Upper lobe of right lung (tissue), 1 donor: Measurements from ENCODE around the gene FAM163B. TPM values are rescaled to one million over a fixed set of nuclear protein-coding genes. Genes with fewer than 3 reads are reported as not detected.
"Not testable (repeated sequence)": the region's sequence is repeated elsewhere in the genome, so short reads cannot be mapped to it uniquely, and the experiment has no call there.

Experiments
- ATAC-seq: fragments of 200-7000 bp; cut with Tn5 transposase; one replicate; pipeline ENCODE4 v1.9.1; 2020; ENCODE audit warnings: mild to moderate bottlenecking, moderate library complexity
- DNase-seq: peaks from one replicate; pipeline ENCODE4 v3.0.0-alpha.2; 2020
- H3K27ac ChIP-seq: fragments of 200-600 bp; one replicate; pipeline ENCODE4 v1.8.0; 2022
- H3K27me3 ChIP-seq: fragments of 200-600 bp; one replicate; pipeline ENCODE4 v1.8.0; 2022; ENCODE audit warnings: mild to moderate bottlenecking
- H3K36me3 ChIP-seq: fragments of 200-600 bp; one replicate; pipeline ENCODE4 v1.8.0; 2022
- H3K4me1 ChIP-seq: fragments of 200-600 bp; one replicate; pipeline ENCODE4 v1.8.0; 2022
- H3K4me3 ChIP-seq: fragments of 200-600 bp; one replicate; pipeline ENCODE4 v1.8.0; 2022; ENCODE audit warnings: mild to moderate bottlenecking
- H3K9me3 ChIP-seq: fragments of 200-600 bp; one replicate; pipeline ENCODE4 v1.8.0; 2022
- CTCF ChIP-seq: fragments of 200-600 bp; IDR thresholded peaks from one replicate; pipeline ENCODE4 v1.8.0; 2022; ENCODE audit warnings: antibody characterized with exemption
- intact Hi-C: fragments of 100-400 bp; cut with DNase I; formaldehyde crosslinking; loops from one replicate; pipeline ENCODE4 v1.11.0; 2022
- total RNA-seq: library from RNA; stranded (reverse); fragmentation: NEBNext Ultra II Directional; extraction: Animal tissue kit (Norgen Biotek cat#: 25700); gene quantifications from one replicate; pipeline ENCODE4 v1.2.1, GENCODE V29; 2021
- donor health status: DM: no; HTN: yes; CAD: no; lungs with severe emphysema.

Gene FAM163B
- total RNA-seq, 1 donor from 2014 or later = not detected

GRCh38 chr9:133628766-133629165, 19.6 kb upstream of the FAM163B start:
- H3K9me3 ChIP-seq = no peaks in the 10 kb centered on the region
- H3K27ac ChIP-seq = no peak overlapping the region
- ATAC-seq = no peak
- H3K4me1 ChIP-seq = no peaks in the 10 kb centered on the region
- no peaks in the 10 kb centered on the region for H3K36me3 ChIP-seq
- H3K4me3 ChIP-seq = no peak overlapping the region
- peaks cover under 1% of the 10 kb centered on the region for H3K27me3 ChIP-seq
- no peak for TF ChIP-seq CTCF
- intact Hi-C loops = no loop called here
- DNase-seq = no peak

DNA sequence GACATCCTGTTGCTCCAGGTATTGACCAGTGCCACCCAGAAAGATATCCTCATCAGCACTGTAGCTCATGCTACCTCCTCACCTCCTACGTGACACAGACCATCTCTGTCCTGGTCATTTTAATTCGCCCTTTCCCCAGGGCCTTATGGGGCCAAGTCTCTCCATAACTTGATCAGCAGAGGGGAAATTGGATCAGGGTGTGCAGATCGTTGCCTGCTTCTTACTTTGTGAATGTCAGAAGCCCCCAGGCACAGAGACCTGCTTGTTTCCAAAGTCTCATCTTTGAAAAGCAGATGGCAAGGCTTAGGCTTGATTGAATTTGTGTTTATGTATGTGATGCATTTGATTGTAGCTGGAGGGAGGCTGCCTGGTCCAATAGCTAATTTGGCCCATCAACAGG, 18.2 kb upstream of the FAM163B start:
- no peaks in the 10 kb centered on the region for H3K4me1 ChIP-seq
- H3K27ac ChIP-seq = no peak overlapping the region
- no peak for ATAC-seq
- H3K9me3 ChIP-seq = no peaks in the 10 kb centered on the region
- no peak overlapping the region for H3K4me3 ChIP-seq
- no peak for TF ChIP-seq CTCF
- DNase-seq = no peak
- intact Hi-C loops = no loop called here
- H3K36me3 ChIP-seq = no peaks in the 10 kb centered on the region
- H3K27me3 ChIP-seq = peaks cover 13% of the 10 kb centered on the region

- H3K36me3 ChIP-seq, H3K4me1 ChIP-seq, ATAC-seq, H3K4me3 ChIP-seq, H3K27ac ChIP-seq, DNase-seq, intact Hi-C loops, H3K9me3 ChIP-seq: not testable (repeated sequence)
- H3K27me3 ChIP-seq = peaks cover 14% of the 10 kb centered on the region
Measured at GRCh38 chr9:133626008-133626407, 16.8 kb upstream of the FAM163B start.

- no peaks in the 10 kb centered on the region for H3K4me1 ChIP-seq
- intact Hi-C loops = no loop called here
- no peaks in the 10 kb centered on the region for H3K9me3 ChIP-seq
- no peak overlapping the region for H3K27ac ChIP-seq
- no peak overlapping the region for H3K4me3 ChIP-seq
- H3K27me3 ChIP-seq = peaks cover 19% of the 10 kb centered on the region
- ATAC-seq (no peak), DNase-seq (no peak)
- TF ChIP-seq CTCF = no peak
- no peaks in the 10 kb centered on the region for H3K36me3 ChIP-seq
Measured at GRCh38 chr9:133622555-133622954, 13.4 kb upstream of the FAM163B start.

DNA sequence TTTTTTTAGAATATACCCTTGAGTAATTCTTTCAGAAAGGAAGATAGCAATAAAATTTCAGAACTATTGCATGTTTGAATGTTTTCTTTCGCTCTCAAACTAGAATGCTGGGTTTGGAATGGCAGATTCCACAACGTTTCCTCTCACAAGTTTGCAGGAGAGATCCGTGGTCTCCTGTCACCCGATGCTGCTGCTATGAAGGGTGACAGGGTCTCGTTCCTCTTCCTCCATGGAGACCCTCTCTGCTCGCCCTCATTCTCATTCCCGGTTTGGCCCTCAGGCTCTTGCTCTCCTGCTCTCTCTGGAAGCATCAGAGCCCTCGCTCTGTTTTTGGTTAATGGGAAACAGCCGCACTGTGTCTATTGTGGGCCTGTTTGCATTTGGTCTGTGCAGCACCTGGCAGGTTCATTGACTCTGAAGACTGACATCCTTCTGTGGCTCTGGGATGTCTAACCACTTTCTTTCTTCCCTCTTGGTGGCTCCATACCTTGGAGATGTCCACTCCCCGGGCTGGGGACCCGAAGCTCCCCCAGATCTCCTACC, 12.6 kb upstream of the FAM163B start:
- TF ChIP-seq CTCF = no peak
- intact Hi-C loops = no loop called here
- Histone ChIP-seq H3K27ac (no peak overlapping the region), H3K36me3 (no peaks in the 10 kb centered on the region), H3K27me3 (peaks cover 19% of the 10 kb centered on the region), H3K9me3 (no peaks in the 10 kb centered on the region), H3K4me1 (no peaks in the 10 kb centered on the region), H3K4me3 (no peak overlapping the region)
- no peak for DNase-seq
- no peak for ATAC-seq

DNA sequence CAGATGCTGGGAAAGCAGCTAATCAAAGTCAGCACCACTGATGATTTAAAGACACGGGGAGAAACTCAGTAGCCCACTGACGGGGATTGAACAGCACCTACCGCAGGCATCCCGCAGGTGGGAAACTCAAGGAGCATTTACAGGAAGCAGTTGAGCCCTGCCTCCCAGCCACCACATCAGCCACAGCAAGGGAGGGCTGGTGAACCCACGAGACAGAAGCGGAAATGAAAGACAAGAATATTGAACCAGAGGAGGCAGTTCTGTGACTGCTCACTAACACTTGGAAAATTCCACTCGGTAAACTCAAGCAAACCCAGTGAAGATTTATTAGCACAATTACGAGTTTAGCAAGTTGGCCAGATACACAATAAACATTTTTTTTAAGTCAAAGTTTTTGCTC, 10.6 kb upstream of the FAM163B start:
- H3K27ac ChIP-seq = no peak overlapping the region
- intact Hi-C loops = no loop called here
- ATAC-seq = peak; percentile 65
- no peak overlapping the region for H3K4me3 ChIP-seq
- no peaks in the 10 kb centered on the region for H3K4me1 ChIP-seq
- no peak for TF ChIP-seq CTCF
- peaks cover 24% of the 10 kb centered on the region for H3K27me3 ChIP-seq
- H3K36me3 ChIP-seq = no peaks in the 10 kb centered on the region
- no peak for DNase-seq
- H3K9me3 ChIP-seq = no peaks in the 10 kb centered on the region
